PC-3 (cell line): ENCODE results near the gene TRIM56. TPM values are rescaled to one million over a fixed set of nuclear protein-coding genes. Genes with fewer than 3 reads are reported as not detected.
"Not testable (repeated sequence)": the region's sequence is repeated elsewhere in the genome, so short reads cannot be mapped to it uniquely, and the experiment has no call there.

Experiments
- ATAC-seq: fragments of 200-7000 bp; cut with Tn5 transposase; 2 replicates; pipeline ENCODE4 v1.9.1; 2020; ENCODE audit warnings: mild to moderate bottlenecking, moderate library complexity
- BruUV-seq: library from RNA; stranded (reverse); fragments of 400-500 nt; replicated peaks from 2 replicates; lab custom pipeline; 2021; lab: Mats Ljungman, UMichigan
- CTCF ChIA-PET: fragments of 300-600 bp; sonication (Branson Sonifier 250); formaldehyde crosslinking; loops from one replicate; lab custom pipeline; 2022; ENCODE audit warnings: antibody characterized with exemption; lab: Charles Lee
- POLR2A ChIA-PET: fragments of 300-600 bp; sonication (Branson Sonifier 250); formaldehyde crosslinking; loops from one replicate; lab custom pipeline; 2022; ENCODE audit warnings: antibody characterized with exemption; ENCODE audit not compliant: unreplicated experiment; lab: Charles Lee
- DNase-seq: peaks from one replicate; pipeline ENCODE4 v3.0.0-alpha.2; 2015
- H2AFZ ChIP-seq: fragments of 300-600 bp; sonication (generic); 2 replicates; pipeline ENCODE4 v1.6.0; 2016; ENCODE audit warnings: antibody characterized with exemption, low read length
- H3F3A ChIP-seq: fragments of 300-600 bp; sonication (generic); one replicate; pipeline ENCODE4 v1.6.0; 2017; ENCODE audit warnings: antibody characterized with exemption, low read length, control low read depth, mild to moderate bottlenecking; ENCODE audit not compliant: unreplicated experiment
- H3K27ac ChIP-seq: fragments of 300-600 bp; sonication (generic); 2 replicates; pipeline ENCODE4 v1.5.1; 2016; ENCODE audit warnings: mild to moderate bottlenecking, low read length
- H3K27me3 ChIP-seq: fragments of 300-600 bp; sonication (generic); 2 replicates; pipeline ENCODE4 v1.6.1; 2016; ENCODE audit warnings: low read length, mixed read lengths
- H3K36me3 ChIP-seq: fragments of 300-600 bp; sonication (generic); 2 replicates; pipeline ENCODE4 v1.6.1; 2016; ENCODE audit warnings: low read depth, mixed run types, low read length, mixed read lengths
- H3K4me1 ChIP-seq: fragments of 300-600 bp; sonication (generic); 2 replicates; pipeline ENCODE4 v1.5.1; 2016; ENCODE audit warnings: low read length; ENCODE audit not compliant: insufficient read depth
- H3K4me2 ChIP-seq: fragments of 300-600 bp; sonication (generic); 2 replicates; pipeline ENCODE4 v1.6.0; 2016; ENCODE audit warnings: low read length
- H3K4me3 ChIP-seq: fragments of 300-600 bp; sonication (generic); 2 replicates; pipeline ENCODE4 v1.5.1; 2016; ENCODE audit warnings: mild to moderate bottlenecking, low read length, mixed read lengths
- H3K79me2 ChIP-seq: fragments of 300-600 bp; sonication (generic); 2 replicates; pipeline ENCODE4 v1.6.1; 2017; ENCODE audit warnings: low read length, mixed read lengths
- H3K9ac ChIP-seq: fragments of 300-600 bp; sonication (generic); 2 replicates; pipeline ENCODE4 v1.6.0; 2016; ENCODE audit warnings: mild to moderate bottlenecking, low read length
- H3K9me2 ChIP-seq: fragments of 300-600 bp; sonication (generic); replicated peaks from 2 replicates; pipeline ENCODE4 v1.6.1; 2016; ENCODE audit warnings: mixed run types, low read length, mixed read lengths
- H3K9me3 ChIP-seq: fragments of 300-600 bp; sonication (generic); 2 replicates; pipeline ENCODE4 v1.6.1; 2016; ENCODE audit warnings: low read length, mixed read lengths
- H4K20me1 ChIP-seq: fragments of 300-600 bp; sonication (generic); 2 replicates; pipeline ENCODE4 v1.6.1; 2016; ENCODE audit warnings: low read length, mixed read lengths
- CTCF ChIP-seq: fragments of 300-600 bp; sonication (generic); conservative IDR thresholded peaks from 2 replicates; pipeline ENCODE4 v1.5.1; 2017; ENCODE audit warnings: antibody characterized with exemption, low read depth, mild to moderate bottlenecking, low read length
- EZH2 ChIP-seq: fragments of 300-600 bp; sonication (generic); IDR thresholded peaks from one replicate; pipeline ENCODE4 v1.6.1; 2017; ENCODE audit warnings: antibody characterized with exemption, mild to moderate bottlenecking, low read length; ENCODE audit not compliant: unreplicated experiment
- EZH2phosphoT487 ChIP-seq: fragments of 300-600 bp; sonication (generic); IDR thresholded peaks from 2 replicates; pipeline ENCODE4 v1.6.1; 2018; ENCODE audit warnings: mild to moderate bottlenecking, antibody characterized with exemption, low read length, borderline replicate concordance
- intact Hi-C: fragments of 100-400 bp; cut with micrococcal nuclease; formaldehyde crosslinking; loops from 2 replicates; pipeline ENCODE4 v1.9.0; 2023
- total RNA-seq: library from RNA; depleted of rRNA; stranded (reverse); fragments of >200 nt; gene quantifications from 2 replicates; pipeline ENCODE4 v1.2.3, GENCODE V29; 2014

Gene TRIM56
- total RNA-seq, 1 experiment from 2014 or later = 10.6 TPM

- H3K27ac ChIP-seq = no peak overlapping the region
- H3K36me3 ChIP-seq = no peaks in the 10 kb centered on the region
These were observed 16.7 kb downstream of the TRIM56 start for GRCh38 chr7:101102026-101102425.

GRCh38 chr7:101103701-101104100, 18.4 kb downstream of the TRIM56 start:
- H3K9me2 ChIP-seq, intact Hi-C loops, H3K27ac ChIP-seq, H3K36me3 ChIP-seq, CTCF ChIA-PET, H3K4me3 ChIP-seq, H3K9me3 ChIP-seq, ATAC-seq, H3K27me3 ChIP-seq, BruUV-seq, H4K20me1 ChIP-seq, H3K9ac ChIP-seq, H3K79me2 ChIP-seq, DNase-seq, H2AFZ ChIP-seq, H3F3A ChIP-seq, H3K4me2 ChIP-seq: not testable (repeated sequence)
- POLR2A ChIA-PET = interaction anchor here (0.5 kb wide), 1 partner anchor 212 kb away, joined by 5 read pairs; no protein-coding TSS in a partner anchor
- peaks cover 33% of the 10 kb centered on the region for H3K4me1 ChIP-seq

More at GRCh38 chr7:101102026-101102425, 16.7 kb downstream of the TRIM56 start:
- Histone ChIP-seq H3K9me3 (no peaks in the 10 kb centered on the region), H2AFZ (no peak overlapping the region), H4K20me1 (no peaks in the 10 kb centered on the region), H3K4me2 (no peak overlapping the region), H3K9ac (no peak overlapping the region), H3K4me3 (no peak overlapping the region), H3K4me1 (peaks cover 27% of the 10 kb centered on the region), H3F3A (no peaks in the 10 kb centered on the region), H3K27me3 (no peaks in the 10 kb centered on the region), H3K79me2 (no peaks in the 10 kb centered on the region), H3K9me2 (no peaks in the 10 kb centered on the region)
- DNase-seq (no peak), ATAC-seq (no peak)
- POLR2A ChIA-PET = no interaction called here
- TF ChIP-seq CTCF (no peak), EZH2 (no peak), EZH2phosphoT487 (no peak)
- BruUV-seq = no TSS peak
- intact Hi-C loops = no loop called here
- CTCF ChIA-PET = no interaction called here

GRCh38 chr7:101104193-101104713, 19.0 kb downstream of the TRIM56 start:
- Histone ChIP-seq H3K27ac (no peak overlapping the region), H3K27me3 (no peaks in the 10 kb centered on the region), H2AFZ (no peak overlapping the region), H3K4me3 (no peak overlapping the region), H3F3A (no peaks in the 10 kb centered on the region), H3K36me3 (no peaks in the 10 kb centered on the region), H3K9me3 (no peaks in the 10 kb centered on the region), H3K9ac (no peak overlapping the region), H3K9me2 (no peaks in the 10 kb centered on the region), H3K4me1 (peaks cover 36% of the 10 kb centered on the region), H3K4me2 (no peak overlapping the region), H3K79me2 (no peaks in the 10 kb centered on the region), H4K20me1 (no peaks in the 10 kb centered on the region)
- CTCF ChIA-PET = no interaction called here
- DNase-seq (no peak), ATAC-seq (no peak)
- intact Hi-C loops = no loop called here
- POLR2A ChIA-PET = no interaction called here
- TF ChIP-seq EZH2 = no peak
- no peak for TF ChIP-seq CTCF
- TF ChIP-seq EZH2phosphoT487 = no peak
- BruUV-seq = no TSS peak
